K562 (cell line): ENCODE results near the gene CCDC27. TPM values are rescaled to one million over a fixed set of nuclear protein-coding genes. Genes with fewer than 3 reads are reported as not detected.

Source experiments
- ERF ChIP-seq: fragments of 450-650 bp; formaldehyde crosslinking; IDR thresholded peaks from 2 replicates; pipeline ENCODE4 v1.4.0; 2020; ENCODE audit warnings: mild to moderate bottlenecking, mixed read lengths
- HBP1 ChIP-seq: fragments of 450-650 bp; formaldehyde crosslinking; IDR thresholded peaks from 2 replicates; pipeline ENCODE4 v1.4.0; 2022; ENCODE audit warnings: missing genetic modification characterization
- KLF1 ChIP-seq: fragments of 450-650 bp; IDR thresholded peaks from 2 replicates; pipeline ENCODE4 v1.6.1; 2016; ENCODE audit warnings: missing genetic modification characterization, missing compliant biosample characterization
- NR2C1 ChIP-seq, 2 experiments: fragments of 450-650 bp; IDR thresholded peaks; 2 replicates each; pipeline ENCODE4 v1.6.1; 2017; ENCODE audit warnings: mild to moderate bottlenecking in 2 of 2, antibody characterized with exemption in 1 of 2, inconsistent platforms in 1 of 2, missing compliant biosample characterization in 1 of 2, missing genetic modification characterization in 1 of 2
- OTX1 ChIP-seq: fragments of 450-650 bp; formaldehyde crosslinking; IDR thresholded peaks from 2 replicates; pipeline ENCODE4 v1.4.0; 2022; ENCODE audit warnings: mild to moderate bottlenecking
- POLR2AphosphoS2 ChIP-seq: IDR thresholded peaks from 2 replicates; pipeline ENCODE4 v1.6.1; 2012; ENCODE audit warnings: low read length, improper control_type of control experiment
- RBFOX2 ChIP-seq: fragments of 200-400 bp; formaldehyde crosslinking; IDR thresholded peaks from 2 replicates; pipeline ENCODE4 v1.6.1; 2017; ENCODE audit warnings: low read depth, mild to moderate bottlenecking, low read length, moderate library complexity
- SIN3B ChIP-seq: fragments of 450-650 bp; IDR thresholded peaks from 2 replicates; pipeline ENCODE4 v1.6.1; 2017; ENCODE audit warnings: low read depth, mild to moderate bottlenecking, moderate library complexity
- SMAD3 ChIP-seq: fragments of 450-650 bp; formaldehyde crosslinking; conservative IDR thresholded peaks from 2 replicates; pipeline ENCODE4 v1.4.0; 2020; ENCODE audit warnings: mild to moderate bottlenecking
- SRSF9 ChIP-seq: fragments of 200-400 bp; formaldehyde crosslinking; IDR thresholded peaks from 2 replicates; pipeline ENCODE4 v1.6.1; 2017; ENCODE audit warnings: low read depth, low read length, borderline replicate concordance
- YBX1 ChIP-seq: fragments of 450-650 bp; IDR thresholded peaks from 2 replicates; pipeline ENCODE4 v1.7.1; 2016; ENCODE audit warnings: mild to moderate bottlenecking
- ZBTB11 ChIP-seq, 3 experiments: fragments of 200-800 bp in 1 of 3; fragments of 250-450 bp in 1 of 3; fragments of 450-650 bp in 1 of 3; sonication (Bioruptor Pico) in 1 of 3; sonication (Bioruptor generic) in 1 of 3; formaldehyde crosslinking in 1 of 3; IDR thresholded peaks; 2 replicates each; pipeline versions ENCODE4 v1.6.1 to v1.8.0; 2016 to 2022; ENCODE audit warnings: mild to moderate bottlenecking in 2 of 3, missing genetic modification characterization in 2 of 3, missing compliant biosample characterization in 1 of 3, moderate library complexity in 1 of 3
- ZNF140 ChIP-seq: fragments of 250-450 bp; sonication (Bioruptor Pico); IDR thresholded peaks from 2 replicates; pipeline ENCODE4 v1.8.0; 2021; ENCODE audit warnings: moderate library complexity, mild to moderate bottlenecking, inconsistent platforms
- ZNF316 ChIP-seq: fragments of 450-650 bp; IDR thresholded peaks from 2 replicates; pipeline ENCODE4 v1.6.1; 2016
- polyA plus RNA-seq, 8 experiments: library from polyadenylated mRNA; depleted of rRNA in 4 of 8; stranded (reverse) in 5 of 8; unstranded in 3 of 8; fragments of >200 nt; fragmentation: Nextera tagmentation in 2 of 8; fragmentation: Illumina TruSeq in 1 of 8; extraction: Ambion mirVana in 2 of 8; extraction: Trizol in 1 of 8; gene quantifications; 2 replicates each; pipeline versions ENCODE4 v1.2.1 to v1.2.3, GENCODE V29; 2011 to 2014; ENCODE audit warnings: inconsistent platforms in 1 of 8, missing spikeins in 1 of 8
- total RNA-seq, 7 experiments: library from RNA; depleted of rRNA in 6 of 7; stranded (reverse); fragments of >200 nt in 6 of 7; fragmentation: Illumina TruSeq in 2 of 7; extraction: Trizol in 2 of 7; gene quantifications; 2 replicates each; pipeline versions ENCODE4 v1.2.1 to v1.2.3, GENCODE V29; 2011 to 2021; ENCODE audit warnings: low replicate concordance in 1 of 7
- TF ChIP-seq, protein P1 (sequence below), 3 experiments: IDR thresholded peaks in 2 of 3; conservative IDR thresholded peaks in 1 of 3; 2 replicates each; pipeline ENCODE4 v1.5.1; 2011 to 2012; ENCODE audit warnings: low read length in 3 of 3, mild to moderate bottlenecking in 3 of 3, control low read depth in 2 of 3, improper control_type of control experiment in 1 of 3, inconsistent platforms in 1 of 3, low read depth in 1 of 3, mixed read lengths in 1 of 3, moderate library complexity in 1 of 3; ENCODE audit not compliant: insufficient read depth in 2 of 3
- TF ChIP-seq, protein P2 (sequence below): sonication (generic); formaldehyde crosslinking; IDR thresholded peaks from 2 replicates; pipeline ENCODE4 v1.8.0; 2023; ENCODE audit warnings: mild to moderate bottlenecking, missing genetic modification reagents
- TF ChIP-seq, protein P3 (sequence below): fragments of 250-450 bp; sonication (Bioruptor Pico); IDR thresholded peaks from 2 replicates; pipeline ENCODE4 v1.5.0; 2021

CCDC27 gene
- total and polyA plus RNA-seq, 9 of the 15 experiments (the other 6 are each of a cell fraction or from before 2014, with no cell fraction given) = 0.01 to 0.04 TPM; not detected in 7

- TF ChIP-seq ERF (CRISPR knock-in tag) = peak; percentile 67; the same call in 1 of the 2 replicates
- TF ChIP-seq YBX1 = no peak
- TF ChIP-seq SRSF9 = no peak
- no peak for TF ChIP-seq HBP1
- TF ChIP-seq, protein P1, sequence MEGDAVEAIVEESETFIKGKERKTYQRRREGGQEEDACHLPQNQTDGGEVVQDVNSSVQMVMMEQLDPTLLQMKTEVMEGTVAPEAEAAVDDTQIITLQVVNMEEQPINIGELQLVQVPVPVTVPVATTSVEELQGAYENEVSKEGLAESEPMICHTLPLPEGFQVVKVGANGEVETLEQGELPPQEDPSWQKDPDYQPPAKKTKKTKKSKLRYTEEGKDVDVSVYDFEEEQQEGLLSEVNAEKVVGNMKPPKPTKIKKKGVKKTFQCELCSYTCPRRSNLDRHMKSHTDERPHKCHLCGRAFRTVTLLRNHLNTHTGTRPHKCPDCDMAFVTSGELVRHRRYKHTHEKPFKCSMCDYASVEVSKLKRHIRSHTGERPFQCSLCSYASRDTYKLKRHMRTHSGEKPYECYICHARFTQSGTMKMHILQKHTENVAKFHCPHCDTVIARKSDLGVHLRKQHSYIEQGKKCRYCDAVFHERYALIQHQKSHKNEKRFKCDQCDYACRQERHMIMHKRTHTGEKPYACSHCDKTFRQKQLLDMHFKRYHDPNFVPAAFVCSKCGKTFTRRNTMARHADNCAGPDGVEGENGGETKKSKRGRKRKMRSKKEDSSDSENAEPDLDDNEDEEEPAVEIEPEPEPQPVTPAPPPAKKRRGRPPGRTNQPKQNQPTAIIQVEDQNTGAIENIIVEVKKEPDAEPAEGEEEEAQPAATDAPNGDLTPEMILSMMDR (IDR thresholded peaks at IDR 0.05 in 2 of 3, conservative IDR thresholded peaks at IDR 0.05 in 1 of 3; ENCODE audit: insufficient read depth in 2 of 3, low read depth in 1 of 3, low read length in 3 of 3) = peak in 1 of 3 experiments; percentile 18; a peak in 1 of 6 replicates
- 0 out of 2 replicates have a peak, but pooled peaks have one; percentile 71 for TF ChIP-seq KLF1 (tag)
- peak; percentile 90 for TF ChIP-seq RBFOX2
- TF ChIP-seq SIN3B = peak; percentile 94
- no peak for TF ChIP-seq OTX1 (CRISPR knock-in tag)
- TF ChIP-seq, protein P2, sequence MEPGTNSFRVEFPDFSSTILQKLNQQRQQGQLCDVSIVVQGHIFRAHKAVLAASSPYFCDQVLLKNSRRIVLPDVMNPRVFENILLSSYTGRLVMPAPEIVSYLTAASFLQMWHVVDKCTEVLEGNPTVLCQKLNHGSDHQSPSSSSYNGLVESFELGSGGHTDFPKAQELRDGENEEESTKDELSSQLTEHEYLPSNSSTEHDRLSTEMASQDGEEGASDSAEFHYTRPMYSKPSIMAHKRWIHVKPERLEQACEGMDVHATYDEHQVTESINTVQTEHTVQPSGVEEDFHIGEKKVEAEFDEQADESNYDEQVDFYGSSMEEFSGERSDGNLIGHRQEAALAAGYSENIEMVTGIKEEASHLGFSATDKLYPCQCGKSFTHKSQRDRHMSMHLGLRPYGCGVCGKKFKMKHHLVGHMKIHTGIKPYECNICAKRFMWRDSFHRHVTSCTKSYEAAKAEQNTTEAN = no peak
- 0 out of 2 replicates have a peak, but pooled peaks have one; percentile 50 for TF ChIP-seq POLR2AphosphoS2
- TF ChIP-seq ZNF140 (CRISPR knock-in tag) = no peak
- peak; percentile 94 for TF ChIP-seq ZNF316
- TF ChIP-seq NR2C1 (IDR thresholded peaks at IDR 0.05) = peak; percentile 98
- TF ChIP-seq NR2C1 (tag; IDR thresholded peaks at IDR 0.05) = peak; percentile 99
- no peak; the same call in 1 of the 2 replicates for TF ChIP-seq SMAD3 (CRISPR knock-in tag)
- TF ChIP-seq, protein P3, sequence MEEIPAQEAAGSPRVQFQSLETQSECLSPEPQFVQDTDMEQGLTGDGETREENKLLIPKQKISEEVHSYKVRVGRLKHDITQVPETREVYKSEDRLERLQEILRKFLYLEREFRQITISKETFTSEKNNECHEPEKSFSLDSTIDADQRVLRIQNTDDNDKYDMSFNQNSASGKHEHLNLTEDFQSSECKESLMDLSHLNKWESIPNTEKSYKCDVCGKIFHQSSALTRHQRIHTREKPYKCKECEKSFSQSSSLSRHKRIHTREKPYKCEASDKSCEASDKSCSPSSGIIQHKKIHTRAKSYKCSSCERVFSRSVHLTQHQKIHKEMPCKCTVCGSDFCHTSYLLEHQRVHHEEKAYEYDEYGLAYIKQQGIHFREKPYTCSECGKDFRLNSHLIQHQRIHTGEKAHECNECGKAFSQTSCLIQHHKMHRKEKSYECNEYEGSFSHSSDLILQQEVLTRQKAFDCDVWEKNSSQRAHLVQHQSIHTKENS = no peak
- TF ChIP-seq ZBTB11 (CRISPR knock-in tag; IDR thresholded peaks at IDR 0.05) = peak in 1 of 3 experiments; percentile 77; a peak in 2 of 6 replicates
Measured at GRCh38 chr1:3796215-3797061, 44.2 kb downstream of the CCDC27 start, which contains the start of gene LRRC47 (continued).
